HL-60 (cell line): ENCODE data around the gene PHF3.

ENCODE experiments used
- DNase-seq, 2 experiments: peaks; one replicate each; pipeline ENCODE4 v3.0.0-alpha.2; 2010 to 2020; ENCODE audit warnings: low read depth in 1 of 2, low spot score in 1 of 2
- H3K27ac ChIP-seq: fragments of 250-450 bp; sonication (Bioruptor Pico); replicated peaks from 2 replicates; pipeline ENCODE4 v1.5.1; 2020; ENCODE audit warnings: mild to moderate bottlenecking, moderate library complexity
- H3K27me3 ChIP-seq: fragments of 250-450 bp; sonication (Bioruptor Pico); 2 replicates; pipeline ENCODE4 v1.5.1; 2021; ENCODE audit warnings: mild to moderate bottlenecking, moderate library complexity; ENCODE audit not compliant: insufficient read depth, poor library complexity, severe bottlenecking
- H3K4me3 ChIP-seq: replicated peaks from 2 replicates; pipeline ENCODE4 v1.5.1; 2011; ENCODE audit warnings: mild to moderate bottlenecking, control low read depth, low read length; ENCODE audit not compliant: insufficient read depth
- CTCF ChIP-seq: IDR thresholded peaks from one replicate; pipeline ENCODE4 v1.5.1; 2011; ENCODE audit warnings: low read length, control low read depth, inconsistent platforms; ENCODE audit not compliant: insufficient read depth
- GABPA ChIP-seq: IDR thresholded peaks from 2 replicates; pipeline ENCODE4 v1.6.1; 2012; ENCODE audit warnings: low read depth
- POLR2AphosphoS5 ChIP-seq: IDR thresholded peaks from 2 replicates; pipeline ENCODE4 v1.6.1; 2012; ENCODE audit warnings: low read depth
- REST ChIP-seq: IDR thresholded peaks from 2 replicates; pipeline ENCODE4 v1.6.1; 2012; ENCODE audit warnings: low read depth; ENCODE audit not compliant: insufficient replicate concordance
- SPI1 ChIP-seq: IDR thresholded peaks from 2 replicates; pipeline ENCODE4 v1.6.1; 2012; ENCODE audit warnings: low read depth, mild to moderate bottlenecking, borderline replicate concordance

The PHF3 gene

GRCh38 chr6:63683071-63683603 is 47.5 kb downstream of the PHF3 start:
- no peaks in the 10 kb centered on the region for H3K27me3 ChIP-seq
- DNase-seq = no peak
- TF ChIP-seq REST (no peak), CTCF (no peak), GABPA (no peak), SPI1 (no peak), POLR2AphosphoS5 (no peak)
- H3K27ac ChIP-seq = no peak overlapping the region
- H3K4me3 ChIP-seq = no peak overlapping the region

- H3K4me3 ChIP-seq = no peak overlapping the region
- TF ChIP-seq CTCF (no peak), SPI1 (peak; percentile 48; the same call in 1 of the 2 replicates)
- DNase-seq = peak in 1 of 2 experiments; percentile 60
- no peaks in the 10 kb centered on the region for H3K27me3 ChIP-seq
- H3K27ac ChIP-seq = peak overlapping the region; percentile 58
These were observed 50.1 kb downstream of the PHF3 start for GRCh38 chr6:63685446-63686379.

GRCh38 chr6:63689421-63689820 is 53.8 kb downstream of the PHF3 start:
- Histone ChIP-seq H3K27me3 (no peaks in the 10 kb centered on the region), H3K27ac (peak overlapping the region; percentile 6), H3K4me3 (no peak overlapping the region)
- no peak for DNase-seq
- TF ChIP-seq SPI1 (no peak), CTCF (no peak), REST (no peak), GABPA (no peak), POLR2AphosphoS5 (no peak)
